Ovary (tissue), 3 donors: ENCODE measurements around the gene TCEAL6.

Experiments
- CTCF ChIP-seq, 3 donors: fragments of 450-650 bp in 2 of 3; fragments of 200-600 bp in 1 of 3; IDR thresholded peaks; one replicate each; pipeline versions ENCODE4 v1.5.1 to v1.8.0; 2016 to 2022; ENCODE audit warnings: antibody characterized with exemption in 3 of 3, mild to moderate bottlenecking in 1 of 3
- POLR2A ChIP-seq: fragments of 450-650 bp; IDR thresholded peaks from one replicate; pipeline ENCODE4 v1.6.1; 2017; ENCODE audit warnings: antibody characterized with exemption, mild to moderate bottlenecking, moderate library complexity
- donor health status: DM: no; HTN: no; CAD: no.

- TF ChIP-seq CTCF (IDR thresholded peaks at IDR 0.05) (no peak), POLR2A (no peak)
Measured at GRCh38 chrX:102115748-102116147, 26.5 kb downstream of the TCEAL6 start.
